Effector CD8-positive, alpha-beta T cell (primary cell): ENCODE data around the gene AKT2.

Experiments
- DNase-seq: peaks from one replicate; lab custom pipeline; 2025; lab: John Stamatoyannopoulos, UW

The AKT2 gene

DNA sequence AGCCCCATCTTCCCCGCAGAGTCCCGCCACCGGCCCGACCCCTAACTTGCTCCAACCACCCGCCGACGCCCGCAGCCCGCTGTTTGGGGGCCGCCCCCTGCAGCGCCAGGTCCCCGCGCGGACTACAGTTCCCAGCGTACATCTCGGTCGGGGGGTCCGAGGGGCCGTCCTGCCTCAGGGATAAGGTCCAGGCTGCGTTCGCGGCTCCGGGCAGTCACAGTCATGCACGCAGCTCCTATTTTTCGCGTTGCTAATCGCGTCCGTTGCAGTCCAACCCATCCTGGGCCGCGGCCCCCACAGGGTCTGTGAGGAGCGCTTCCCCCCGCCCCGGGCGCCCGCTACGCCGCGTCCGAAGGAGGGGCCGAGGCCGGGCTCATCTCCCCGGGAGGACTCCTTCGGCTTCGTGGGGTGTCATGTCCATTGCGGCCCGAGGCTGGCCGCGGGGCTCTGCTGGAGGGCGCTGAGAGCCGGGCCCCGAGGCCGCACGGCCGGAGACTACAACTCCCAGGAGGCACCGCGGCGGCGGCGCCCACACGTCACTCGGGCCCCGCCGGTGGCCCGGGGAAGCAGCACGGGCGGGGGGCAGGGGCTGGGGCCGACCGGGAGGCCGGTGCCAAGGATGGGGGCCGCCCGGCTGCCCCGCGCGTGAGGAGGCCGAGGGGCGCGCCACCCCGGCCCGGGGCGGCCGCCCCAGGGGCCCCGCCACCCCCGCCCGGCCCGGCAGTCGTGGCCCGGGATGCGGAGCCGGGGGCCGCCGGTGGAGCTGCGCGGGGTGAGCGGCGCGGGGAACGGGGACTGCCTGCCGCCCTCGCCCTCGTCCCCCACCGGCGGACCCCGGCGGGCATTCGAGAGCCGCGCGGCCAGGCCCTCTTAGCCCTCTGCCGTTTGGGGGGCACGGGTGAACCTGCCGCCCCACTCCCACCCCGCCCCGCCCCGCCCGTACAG, 94.0 kb downstream of the AKT2 start, which contains the start of gene MAP3K10:
TSS of gene MAP3K10 (plus strand) at position 536 of the 945 bp plus-strand sequence. CDS start 606 bp downstream, outside the sequence.
- DNase-seq: peak; percentile 60

DNA sequence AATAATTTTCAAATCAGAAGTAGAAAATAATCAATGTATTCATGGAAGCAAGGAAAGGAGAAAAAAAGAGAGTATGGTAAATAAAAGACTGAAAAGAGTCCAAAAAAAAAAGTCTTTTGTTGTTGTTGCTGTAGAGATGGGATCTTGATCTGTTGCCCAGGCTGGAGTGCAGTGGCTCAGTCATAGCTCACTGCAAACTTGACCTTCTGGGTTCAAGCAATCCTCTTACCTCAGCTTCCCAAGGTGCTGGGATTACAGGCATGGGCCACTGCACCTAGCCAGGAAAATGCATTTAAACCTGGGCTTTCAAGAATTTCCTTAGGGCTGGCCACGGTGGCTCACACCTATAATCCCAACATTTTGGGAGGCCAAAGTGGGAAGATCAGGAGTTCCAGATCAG, 100.9 kb downstream of the AKT2 start:
- DNase-seq: no peak
